GM12872 (cell line): Measurements from ENCODE around the gene ATG9B.

ENCODE experiments used
- CTCF ChIP-seq: IDR thresholded peaks from 3 replicates; pipeline ENCODE4 v1.5.1; 2011; ENCODE audit warnings: low read depth, mild to moderate bottlenecking, low read length, moderate library complexity; ENCODE audit not compliant: insufficient read depth

The ATG9B gene

GRCh38 chr7:150975536-150976319, 48.6 kb downstream of the ATG9B start:
- no peak for TF ChIP-seq CTCF

- peak; percentile 49 for TF ChIP-seq CTCF
These were observed 49.6 kb downstream of the ATG9B start for GRCh38 chr7:150974468-150975391.

- TF ChIP-seq CTCF = no peak
These were observed 50.5 kb downstream of the ATG9B start for GRCh38 chr7:150973571-150974451.

GRCh38 chr7:150972741-150973140, 51.6 kb downstream of the ATG9B start:
- TF ChIP-seq CTCF = no peak

- no peak for TF ChIP-seq CTCF
These were observed 52.2 kb downstream of the ATG9B start for GRCh38 chr7:150972023-150972468.

- no peak for TF ChIP-seq CTCF
These were observed 52.9 kb downstream of the ATG9B start for GRCh38 chr7:150971242-150972022.
